KG1 (cell line): ENCODE measurements around the gene DPP7.
"Not testable (repeated sequence)": the region's sequence is repeated elsewhere in the genome, so short reads cannot be mapped to it uniquely, and the experiment has no call there.

Source experiments
- DNase-seq: peaks from one replicate; lab custom pipeline; 2025; lab: John Stamatoyannopoulos, UW

Gene DPP7

GRCh38 chr9:137147793-137148160 is 33.2 kb upstream of the DPP7 start:
- no peak for DNase-seq

GRCh38 chr9:137147091-137147792 is 32.7 kb upstream of the DPP7 start:
- DNase-seq, result no peak

GRCh38 chr9:137146527-137146918 is 32.0 kb upstream of the DPP7 start:
- no peak for DNase-seq

GRCh38 chr9:137145731-137146526 is 31.4 kb upstream of the DPP7 start:
- no peak for DNase-seq

- DNase-seq, result no peak
Measured at GRCh38 chr9:137143459-137143858, 28.9 kb upstream of the DPP7 start.

GRCh38 chr9:137141976-137142936 is 27.7 kb upstream of the DPP7 start:
- no peak for DNase-seq

GRCh38 chr9:137141050-137141810 is 26.7 kb upstream of the DPP7 start:
- DNase-seq, result no peak

GRCh38 chr9:137140151-137141012 is 25.8 kb upstream of the DPP7 start:
- DNase-seq, result no peak

- DNase-seq, result no peak
Measured at GRCh38 chr9:137139468-137140150, 25.1 kb upstream of the DPP7 start.

- no peak for DNase-seq
Measured at GRCh38 chr9:137138722-137139467, 24.4 kb upstream of the DPP7 start, which contains the start of gene GRIN1. TSS of gene GRIN1 (plus strand) at chr9:137139154. CDS start at chr9:137139487, 333 bp downstream.

GRCh38 chr9:137138058-137138721 is 23.7 kb upstream of the DPP7 start:
- no peak for DNase-seq

GRCh38 chr9:137136881-137137607 is 22.5 kb upstream of the DPP7 start:
- DNase-seq, result no peak

- no peak for DNase-seq
Measured at GRCh38 chr9:137136261-137136880, 21.8 kb upstream of the DPP7 start.

- DNase-seq, result not testable (repeated sequence)
Measured at GRCh38 chr9:137135154-137135553, 20.6 kb upstream of the DPP7 start.

- DNase-seq, result no peak
Measured at GRCh38 chr9:137134191-137134590, 19.7 kb upstream of the DPP7 start.

GRCh38 chr9:137130176-137130755 is 15.7 kb upstream of the DPP7 start:
- DNase-seq, result no peak
